HCT116 (cell line): Measurements from ENCODE around the gene CHRNE. TPM values are rescaled to one million over a fixed set of nuclear protein-coding genes. Genes with fewer than 3 reads are reported as not detected.

Experiments used
- ATAC-seq: fragments of 200-7000 bp; cut with Tn5 transposase; 2 replicates; pipeline ENCODE4 v1.9.1; 2020; ENCODE audit warnings: mild to moderate bottlenecking, moderate library complexity
- BruUV-seq: library from RNA; stranded (reverse); fragments of 400-500 nt; replicated peaks from 2 replicates; lab custom pipeline; 2021; lab: Mats Ljungman, UMichigan
- CTCF ChIA-PET: fragments of 300-600 bp; sonication (Branson Sonifier 250); formaldehyde crosslinking; loops from one replicate; lab custom pipeline; 2021; ENCODE audit warnings: antibody characterized with exemption; lab: Charles Lee
- POLR2A ChIA-PET: fragments of 300-600, 350-600 bp; sonication (Branson Sonifier 250); formaldehyde crosslinking; loops from one replicate; lab custom pipeline; 2021; ENCODE audit warnings: antibody characterized with exemption; lab: Charles Lee
- RAD21 ChIA-PET, 2 experiments: fragments of 300-600 bp; sonication (Branson Sonifier 250); formaldehyde crosslinking; loops; one replicate each; lab custom pipeline; 2023; ENCODE audit warnings: low total read pairs in 2 of 2; ENCODE audit not compliant: uncharacterized antibody in 2 of 2, unreplicated experiment in 2 of 2, low non-redundant PET in 1 of 2; lab: Charles Lee
- DNase-seq: peaks from one replicate; pipeline ENCODE4 v3.0.0-alpha.2; 2010; ENCODE audit warnings: low read depth, low spot score
- H2AFZ ChIP-seq: fragments of 200-600 bp; shearing (Covaris generic), sonication (generic); 2 replicates; pipeline ENCODE4 v1.6.1; 2017; ENCODE audit warnings: low read depth, mixed run types, mixed read lengths, antibody characterized with exemption, low read length; ENCODE audit not compliant: poor library complexity, severe bottlenecking
- H3K27ac ChIP-seq: 2 replicates; pipeline ENCODE4 v1.5.1; 2012; ENCODE audit warnings: low read depth, low read length
- H3K27me3 ChIP-seq: fragments of 200-600 bp; sonication (generic); 2 replicates; pipeline ENCODE4 v1.6.1; 2016; ENCODE audit warnings: mixed run types, low read length, mixed read lengths; ENCODE audit not compliant: insufficient read depth
- H3K36me3 ChIP-seq, 2 experiments: fragments of 200-500 bp in 1 of 2; fragments of 200-600 bp in 1 of 2; sonication (Bioruptor generic) in 1 of 2; sonication (generic) in 1 of 2; 2 replicates each; pipeline versions ENCODE4 v1.5.1 to v1.6.1; 2014 to 2016; ENCODE audit warnings: low read length in 2 of 2, inconsistent platforms in 1 of 2, mixed read lengths in 1 of 2, mixed run types in 1 of 2; ENCODE audit not compliant: insufficient read depth in 2 of 2, control insufficient read depth in 1 of 2
- H3K4me1 ChIP-seq, 2 experiments: fragments of 200-600 bp in 1 of 2; sonication (generic) in 1 of 2; 2 replicates each; pipeline versions ENCODE4 v1.5.1 to v1.6.1; 2012 to 2017; ENCODE audit warnings: low read length in 2 of 2, inconsistent platforms in 1 of 2, mild to moderate bottlenecking in 1 of 2, mixed read lengths in 1 of 2, mixed run types in 1 of 2, moderate library complexity in 1 of 2; ENCODE audit not compliant: insufficient read depth in 2 of 2, control insufficient read depth in 1 of 2
- H3K4me2 ChIP-seq: fragments of 200-600 bp; sonication (generic); 2 replicates; pipeline ENCODE4 v1.6.1; 2017; ENCODE audit warnings: mixed run types, low read length, mixed read lengths
- H3K4me3 ChIP-seq, 2 experiments: fragments of 200-600 bp in 1 of 2; sonication (generic) in 1 of 2; replicated peaks in 1 of 2; 2 replicates each; pipeline ENCODE4 v1.5.1; 2011 to 2016; ENCODE audit warnings: low read length in 2 of 2, control low read depth in 1 of 2, low read depth in 1 of 2, mild to moderate bottlenecking in 1 of 2, mixed read lengths in 1 of 2, mixed run types in 1 of 2
- H3K79me2 ChIP-seq: fragments of 200-600 bp; sonication (generic); 2 replicates; pipeline ENCODE4 v1.6.1; 2017; ENCODE audit warnings: mild to moderate bottlenecking, mixed run types, low read length, moderate library complexity, mixed read lengths; ENCODE audit not compliant: insufficient read depth
- H3K9ac ChIP-seq: fragments of 200-600 bp; sonication (generic); 2 replicates; pipeline ENCODE4 v1.6.1; 2016; ENCODE audit warnings: low read length, mixed read lengths
- H3K9me2 ChIP-seq: fragments of 200-600 bp; sonication (generic), shearing (Covaris generic); 2 replicates; pipeline ENCODE4 v1.6.1; 2017; ENCODE audit warnings: mixed run types, mild to moderate bottlenecking, moderate library complexity; ENCODE audit not compliant: insufficient read depth
- H3K9me3 ChIP-seq, 2 experiments: fragments of 200-500 bp in 1 of 2; fragments of 200-600 bp in 1 of 2; sonication (Bioruptor generic) in 1 of 2; sonication (generic) in 1 of 2; 2 replicates each; pipeline ENCODE4 v1.6.1; 2014 to 2017; ENCODE audit warnings: low read length in 2 of 2, mixed read lengths in 2 of 2, inconsistent platforms in 1 of 2, low read depth in 1 of 2, mild to moderate bottlenecking in 1 of 2, mixed run types in 1 of 2, moderate library complexity in 1 of 2; ENCODE audit not compliant: control insufficient read depth in 1 of 2, insufficient read depth in 1 of 2
- H4K20me1 ChIP-seq: fragments of 200-600 bp; sonication (generic), shearing (Covaris generic); 2 replicates; pipeline ENCODE4 v1.6.1; 2017; ENCODE audit warnings: mixed run types, mild to moderate bottlenecking, moderate library complexity; ENCODE audit not compliant: insufficient read depth
- ATF3 ChIP-seq: IDR thresholded peaks from 2 replicates; pipeline ENCODE4 v1.6.1; 2012
- CBX3 ChIP-seq: IDR thresholded peaks from 2 replicates; pipeline ENCODE4 v1.6.1; 2012; ENCODE audit warnings: low read depth
- EGR1 ChIP-seq: IDR thresholded peaks from 2 replicates; pipeline ENCODE4 v1.6.1; 2012; ENCODE audit warnings: low read depth
- EZH2phosphoT487 ChIP-seq: fragments of 200-600 bp; IDR thresholded peaks from 2 replicates; pipeline ENCODE4 v1.6.1; 2018; ENCODE audit warnings: antibody characterized with exemption, borderline replicate concordance
- JUND ChIP-seq: IDR thresholded peaks from 2 replicates; pipeline ENCODE4 v1.6.1; 2012
- MAX ChIP-seq: IDR thresholded peaks from 2 replicates; pipeline ENCODE4 v1.6.1; 2012
- POLR2A ChIP-seq: IDR thresholded peaks from 2 replicates; pipeline ENCODE4 v1.7.0; 2011; ENCODE audit warnings: borderline replicate concordance; ENCODE audit not compliant: insufficient read depth, insufficient read length; ENCODE audit errors: extremely low read depth
- REST ChIP-seq: IDR thresholded peaks from 2 replicates; pipeline ENCODE4 v1.6.1; 2012; ENCODE audit warnings: low read depth
- SP1 ChIP-seq: IDR thresholded peaks from 2 replicates; pipeline ENCODE4 v1.6.1; 2012; ENCODE audit warnings: low read depth
- ZFX ChIP-seq: fragments of 450-650 bp; IDR thresholded peaks from 2 replicates; pipeline ENCODE4 v1.6.1; 2017
- ZNF274 ChIP-seq: fragments of 200-500 bp; sonication (Bioruptor generic); IDR thresholded peaks from 2 replicates; pipeline ENCODE4 v1.6.1; 2014; ENCODE audit warnings: mild to moderate bottlenecking, low read depth, low read length, inconsistent platforms
- intact Hi-C: fragments of 100-400 bp; cut with micrococcal nuclease; formaldehyde crosslinking; loops from 2 replicates; pipeline ENCODE4 v1.10.0; 2022
- total RNA-seq: library from RNA; stranded (reverse); gene quantifications from one replicate; pipeline ENCODE4 v1.2.1, GENCODE V29; 2021; ENCODE audit not compliant: unreplicated experiment

CHRNE gene
- total RNA-seq, 1 experiment from 2014 or later, result 0.30 TPM

- H3K27me3 ChIP-seq, result no peaks in the 10 kb centered on the region
- BruUV-seq, result no TSS peak
- no peaks in the 10 kb centered on the region for H3K9me2 ChIP-seq
- no peaks in the 10 kb centered on the region for H3K9me3 ChIP-seq
- H3K9ac ChIP-seq, result peak overlapping the region; percentile 56
- ChIA-PET CTCF (no interaction called here), RAD21 (no interaction called here), POLR2A (no interaction called here)
- H3K4me2 ChIP-seq, result peak overlapping the region; percentile 63
- H3K4me3 ChIP-seq, result peak overlapping the region in 1 of 2 experiments; percentile 33; a peak in 1 of 4 replicates
- TF ChIP-seq ZNF274 (no peak), POLR2A (no peak), SP1 (peak; percentile 48; the same call in 1 of the 2 replicates), ZFX (no peak), EGR1 (no peak), ATF3 (no peak), EZH2phosphoT487 (no peak), MAX (no peak), REST (no peak), CBX3 (no peak), JUND (peak; percentile 24; the same call in 1 of the 2 replicates)
- no peak overlapping the region for H2AFZ ChIP-seq
- H4K20me1 ChIP-seq, result no peaks in the 10 kb centered on the region
- 0 out of 4 replicates have a peak, but pooled peaks cover 0 to 4% of the 10 kb centered on the region in 2 experiments for H3K36me3 ChIP-seq
- peaks cover 27 to 73% of the 10 kb centered on the region in 2 experiments for H3K4me1 ChIP-seq
- peak overlapping the region; percentile 34; the same call in 1 of the 2 replicates for H3K27ac ChIP-seq
- peak; percentile 12 for DNase-seq
- intact Hi-C loops, result no loop called here
- peak; percentile 64 for ATAC-seq
- H3K79me2 ChIP-seq, result peaks cover 89% of the 10 kb centered on the region
Measured at GRCh38 chr17:4849011-4849536, 53.8 kb downstream of the CHRNE start.

Other genes starting within 250 kb of the CHRNE start
- 93.4 TPM for gene PELP1, start 199.0 kb downstream of the CHRNE start, total RNA-seq
- 70.8 TPM for gene ARRB2, start 192.5 kb downstream of the CHRNE start, total RNA-seq
- 13.7 TPM for gene MED11, start 171.7 kb downstream of the CHRNE start, total RNA-seq
- 2.8 TPM for gene ZMYND15, start 163.3 kb downstream of the CHRNE start, total RNA-seq
- 44.8 TPM for gene CXCL16, start 163.2 kb downstream of the CHRNE start, total RNA-seq
- not detected for gene TM4SF5, start 131.2 kb downstream of the CHRNE start, total RNA-seq
- gene VMO1, start 116.7 kb downstream of the CHRNE start, total RNA-seq, result 0.76 TPM
- gene GLTPD2, start 114.1 kb downstream of the CHRNE start, total RNA-seq, result not detected
- 221 TPM for gene PSMB6, start 106.9 kb downstream of the CHRNE start, total RNA-seq
- gene PLD2, start 95.9 kb downstream of the CHRNE start, total RNA-seq, result 47.7 TPM
- gene MINK1, start 69.8 kb downstream of the CHRNE start, total RNA-seq, result 85.2 TPM
- 1.7 TPM for gene C17orf107, start 3.6 kb downstream of the CHRNE start, total RNA-seq
- gene GP1BA, start 29.2 kb upstream of the CHRNE start, total RNA-seq, result not detected
- gene SLC25A11, start 36.9 kb upstream of the CHRNE start, total RNA-seq, result 75.1 TPM
- 105 TPM for gene RNF167, start 37.2 kb upstream of the CHRNE start, total RNA-seq
- 1,213 TPM for gene PFN1, start 45.4 kb upstream of the CHRNE start, total RNA-seq
- 24.6 TPM for gene ENO3, start 48.0 kb upstream of the CHRNE start, total RNA-seq
- 49.9 TPM for gene SPAG7, start 64.7 kb upstream of the CHRNE start, total RNA-seq
- gene CAMTA2, start 84.6 kb upstream of the CHRNE start, total RNA-seq, result 37.8 TPM
- 0.74 TPM for gene INCA1, start 94.4 kb upstream of the CHRNE start, total RNA-seq
- gene KIF1C, start 94.9 kb upstream of the CHRNE start, total RNA-seq, result 121 TPM
- not detected for gene SLC52A1, start 132.3 kb upstream of the CHRNE start, total RNA-seq
- 0.05 TPM for gene ZFP3, start 175.4 kb upstream of the CHRNE start, total RNA-seq
- 11.1 TPM for gene ZNF232, start 208.8 kb upstream of the CHRNE start, total RNA-seq
- gene USP6, start 212.9 kb upstream of the CHRNE start, total RNA-seq, result 0.10 TPM